Measurements from ENCODE around the gene CACNA1D. TPM values are rescaled to one million over a fixed set of nuclear protein-coding genes. Genes with fewer than 3 reads are reported as not detected.

Gene CACNA1D
- total and polyA plus RNA-seq, 2 experiments from 2014 or later, result 41.0 to 159 TPM

DNA sequence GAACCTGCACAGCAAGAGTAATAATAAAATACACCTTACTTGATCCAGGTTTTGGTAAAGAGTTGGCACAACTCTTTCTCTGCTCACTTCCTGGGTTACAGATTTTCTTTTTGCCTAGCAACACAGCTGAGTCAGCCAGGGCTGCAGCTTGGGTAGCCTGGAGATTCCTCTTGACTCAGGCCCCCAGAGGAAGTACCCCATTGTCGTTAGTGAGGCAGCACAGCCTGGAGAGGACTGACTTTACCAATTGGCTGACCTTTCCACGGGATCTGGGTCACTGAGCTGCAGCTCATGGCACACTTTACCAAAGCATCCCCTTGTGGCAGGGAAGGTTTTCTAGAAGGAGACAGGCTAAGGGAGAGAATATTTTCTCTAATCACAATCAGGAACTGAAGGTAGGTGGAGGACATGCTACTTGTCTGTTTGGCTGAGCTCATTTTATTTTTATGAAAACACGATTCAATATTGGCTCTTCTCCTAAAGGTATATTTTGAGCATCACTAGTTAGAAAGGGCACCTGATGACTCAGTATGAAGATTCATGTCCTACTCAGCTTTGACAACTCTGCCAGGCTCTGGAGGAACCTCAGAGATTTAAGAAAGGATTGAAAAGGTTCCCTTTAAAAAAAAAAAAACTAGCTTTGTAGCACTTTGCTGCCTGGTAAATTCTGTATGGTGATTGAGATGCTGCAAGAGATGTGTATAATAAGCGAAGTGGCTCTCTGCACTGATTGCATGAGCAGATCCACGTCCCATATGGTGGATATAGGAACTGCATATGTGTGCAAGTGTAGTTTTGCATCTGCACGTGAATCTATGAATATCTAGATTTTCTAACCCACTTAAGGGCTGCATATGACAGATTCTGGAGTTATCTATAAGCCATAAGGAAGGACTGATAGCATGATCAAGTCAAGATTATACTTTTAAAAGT, 227.0 kb downstream of the CACNA1D start:
- TF ChIP-seq, protein P1, sequence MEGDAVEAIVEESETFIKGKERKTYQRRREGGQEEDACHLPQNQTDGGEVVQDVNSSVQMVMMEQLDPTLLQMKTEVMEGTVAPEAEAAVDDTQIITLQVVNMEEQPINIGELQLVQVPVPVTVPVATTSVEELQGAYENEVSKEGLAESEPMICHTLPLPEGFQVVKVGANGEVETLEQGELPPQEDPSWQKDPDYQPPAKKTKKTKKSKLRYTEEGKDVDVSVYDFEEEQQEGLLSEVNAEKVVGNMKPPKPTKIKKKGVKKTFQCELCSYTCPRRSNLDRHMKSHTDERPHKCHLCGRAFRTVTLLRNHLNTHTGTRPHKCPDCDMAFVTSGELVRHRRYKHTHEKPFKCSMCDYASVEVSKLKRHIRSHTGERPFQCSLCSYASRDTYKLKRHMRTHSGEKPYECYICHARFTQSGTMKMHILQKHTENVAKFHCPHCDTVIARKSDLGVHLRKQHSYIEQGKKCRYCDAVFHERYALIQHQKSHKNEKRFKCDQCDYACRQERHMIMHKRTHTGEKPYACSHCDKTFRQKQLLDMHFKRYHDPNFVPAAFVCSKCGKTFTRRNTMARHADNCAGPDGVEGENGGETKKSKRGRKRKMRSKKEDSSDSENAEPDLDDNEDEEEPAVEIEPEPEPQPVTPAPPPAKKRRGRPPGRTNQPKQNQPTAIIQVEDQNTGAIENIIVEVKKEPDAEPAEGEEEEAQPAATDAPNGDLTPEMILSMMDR (IDR thresholded peaks at IDR 0.05; ENCODE audit: low read depth, low read length), result no peak
- DNase-seq (ENCODE audit: low read depth in 1 of 2, low spot score in 1 of 2), result no peak
- H3K27ac ChIP-seq, result no peak overlapping the region
- H3K4me3 ChIP-seq, result no peak overlapping the region
- H3K9me3 ChIP-seq (ENCODE audit: low read depth), result no peaks in the 10 kb centered on the region
- no peaks in the 10 kb centered on the region for H3K4me1 ChIP-seq (ENCODE audit: low read depth)
- no peaks in the 10 kb centered on the region for H3K27me3 ChIP-seq
- no peaks in the 10 kb centered on the region for H3K36me3 ChIP-seq

DNA sequence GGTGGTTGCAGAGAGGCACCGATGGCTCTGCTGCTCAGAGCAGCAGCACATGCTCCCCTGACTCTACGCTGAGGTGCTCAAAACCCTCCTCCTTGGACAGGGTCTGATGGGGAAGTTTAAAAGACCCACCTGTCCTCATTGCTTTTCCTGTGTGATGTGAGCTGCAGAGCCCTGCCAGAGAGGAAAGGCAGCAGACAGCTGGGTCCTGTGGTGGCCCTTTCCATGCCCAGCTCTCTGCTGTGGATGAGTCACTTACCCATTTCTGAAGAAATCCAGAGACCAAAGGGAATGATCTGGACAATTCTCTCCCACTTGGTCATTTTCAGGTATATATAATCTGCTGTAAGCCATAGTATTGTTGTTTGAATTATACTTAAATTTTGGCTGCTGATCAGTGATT, 230.2 kb downstream of the CACNA1D start:
- H3K27me3 ChIP-seq, result no peaks in the 10 kb centered on the region
- no peak for DNase-seq (ENCODE audit: low read depth in 1 of 2, low spot score in 1 of 2)
- H3K36me3 ChIP-seq, result peaks cover 6% of the 10 kb centered on the region
- TF ChIP-seq, protein P1 (IDR thresholded peaks at IDR 0.05; ENCODE audit: low read depth, low read length), result no peak
- H3K27ac ChIP-seq, result no peak overlapping the region
- no peaks in the 10 kb centered on the region for H3K4me1 ChIP-seq (ENCODE audit: low read depth)
- H3K4me3 ChIP-seq, result no peak overlapping the region
- H3K9me3 ChIP-seq (ENCODE audit: low read depth), result no peaks in the 10 kb centered on the region

DNA sequence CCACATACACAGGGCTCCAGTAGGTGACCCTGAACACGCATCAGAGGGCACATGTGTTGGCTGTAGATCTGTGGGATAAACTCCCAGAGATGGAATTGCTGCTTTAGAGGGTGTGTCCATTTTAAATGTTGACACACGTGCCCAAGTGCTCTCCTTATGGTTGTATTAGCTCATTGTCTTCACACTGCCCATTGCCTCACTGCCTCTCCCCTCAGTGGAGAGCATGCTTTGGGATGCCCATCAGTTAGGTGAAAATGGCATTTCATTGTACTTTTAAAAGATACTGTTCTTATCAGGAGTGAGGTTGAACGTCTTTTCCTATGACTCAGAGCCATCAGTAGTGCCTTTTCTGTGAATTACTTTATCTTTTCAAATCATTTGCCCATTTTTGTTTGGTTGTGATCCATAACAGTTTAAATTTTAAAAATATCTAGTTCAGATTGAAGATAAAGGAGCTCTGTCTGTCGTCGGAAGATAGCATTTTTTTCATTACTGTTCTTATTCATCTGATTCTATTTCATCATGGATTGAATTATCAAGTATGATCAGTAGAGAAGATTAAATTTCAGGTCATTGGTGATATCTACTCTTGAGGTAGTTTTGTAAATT, 231.1 kb downstream of the CACNA1D start:
- no peak for DNase-seq (ENCODE audit: low read depth in 1 of 2, low spot score in 1 of 2)
- no peaks in the 10 kb centered on the region for H3K27me3 ChIP-seq
- H3K4me3 ChIP-seq, result no peak overlapping the region
- H3K9me3 ChIP-seq (ENCODE audit: low read depth), result no peaks in the 10 kb centered on the region
- H3K4me1 ChIP-seq (ENCODE audit: low read depth), result no peaks in the 10 kb centered on the region
- H3K27ac ChIP-seq, result no peak overlapping the region
- peaks cover 13% of the 10 kb centered on the region for H3K36me3 ChIP-seq
- TF ChIP-seq, protein P1 (IDR thresholded peaks at IDR 0.05; ENCODE audit: low read depth, low read length), result no peak

DNA sequence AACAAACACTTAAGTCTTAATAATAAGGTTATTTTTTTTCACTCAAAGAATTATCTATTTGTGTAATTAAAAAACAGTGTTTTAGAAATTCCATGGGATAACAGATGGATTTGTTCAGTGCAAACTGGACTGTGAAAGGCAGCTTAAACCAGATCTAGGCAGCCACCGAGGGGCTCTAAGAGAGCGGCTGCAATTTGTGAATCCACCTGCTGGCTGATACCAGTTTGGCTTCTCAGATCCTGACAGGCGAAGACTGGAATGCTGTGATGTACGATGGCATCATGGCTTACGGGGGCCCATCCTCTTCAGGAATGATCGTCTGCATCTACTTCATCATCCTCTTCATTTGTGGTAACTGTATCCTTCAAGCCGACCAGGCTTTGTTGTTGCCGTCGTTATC, 232.2 kb downstream of the CACNA1D start:
- Histone ChIP-seq H3K4me3 (no peak overlapping the region), H3K27ac (no peak overlapping the region)

DNA sequence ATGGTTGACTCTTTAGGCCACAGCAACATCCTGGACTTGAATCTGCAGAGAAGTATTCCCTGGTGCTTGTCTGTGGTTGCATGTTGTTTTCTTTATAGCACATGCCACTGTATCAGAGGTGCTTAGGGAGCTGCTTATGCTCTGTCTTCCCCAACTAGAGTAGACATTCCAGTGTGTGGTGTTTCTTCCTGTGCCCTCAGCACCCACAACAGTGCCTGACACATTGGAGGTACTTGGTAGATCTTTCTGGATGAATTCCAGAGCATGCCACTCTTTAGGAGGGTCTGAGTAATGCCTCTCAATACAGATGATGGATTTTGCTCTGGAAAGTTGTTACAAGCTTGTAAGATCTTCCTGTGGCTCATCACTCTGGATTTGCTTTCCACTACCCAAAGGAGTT, 234.2 kb downstream of the CACNA1D start:
- Histone ChIP-seq H3K9me3 (ENCODE audit: low read depth) (no peaks in the 10 kb centered on the region), H3K27me3 (no peaks in the 10 kb centered on the region), H3K36me3 (peaks cover 42% of the 10 kb centered on the region), H3K4me3 (no peak overlapping the region), H3K27ac (no peak overlapping the region), H3K4me1 (ENCODE audit: low read depth) (no peaks in the 10 kb centered on the region)
- TF ChIP-seq, protein P1 (IDR thresholded peaks at IDR 0.05; ENCODE audit: low read depth, low read length), result no peak
- DNase-seq (ENCODE audit: low read depth in 1 of 2, low spot score in 1 of 2), result no peak

More for the DNA sequence above, 232.2 kb downstream of the CACNA1D start:
- DNase-seq (ENCODE audit: low read depth in 1 of 2, low spot score in 1 of 2), result no peak
- TF ChIP-seq, protein P1 (IDR thresholded peaks at IDR 0.05; ENCODE audit: low read depth, low read length), result no peak
- no peaks in the 10 kb centered on the region for H3K4me1 ChIP-seq (ENCODE audit: low read depth)
- no peaks in the 10 kb centered on the region for H3K9me3 ChIP-seq (ENCODE audit: low read depth)
- peaks cover 23% of the 10 kb centered on the region for H3K36me3 ChIP-seq
- H3K27me3 ChIP-seq, result no peaks in the 10 kb centered on the region
